Stimulated activated CD8-positive, alpha-beta memory T cell treated with anti-CD3 and anti-CD28 coated beads, Interleukin-12 subunit alpha, Interleukin-12 subunit beta, amount 100 ng/mL, for 24 hours (primary cell): Measurements from ENCODE around the gene ADAMTSL2.

ENCODE experiments used
- DNase-seq: peaks from one replicate; pipeline ENCODE4 v3.0.0-alpha.2; 2020; ENCODE audit errors: extremely low read depth

ADAMTSL2 gene

GRCh38 chr9:133517711-133518110 lies 16.8 kb upstream of the ADAMTSL2 start:
- no peak for DNase-seq

DNA sequence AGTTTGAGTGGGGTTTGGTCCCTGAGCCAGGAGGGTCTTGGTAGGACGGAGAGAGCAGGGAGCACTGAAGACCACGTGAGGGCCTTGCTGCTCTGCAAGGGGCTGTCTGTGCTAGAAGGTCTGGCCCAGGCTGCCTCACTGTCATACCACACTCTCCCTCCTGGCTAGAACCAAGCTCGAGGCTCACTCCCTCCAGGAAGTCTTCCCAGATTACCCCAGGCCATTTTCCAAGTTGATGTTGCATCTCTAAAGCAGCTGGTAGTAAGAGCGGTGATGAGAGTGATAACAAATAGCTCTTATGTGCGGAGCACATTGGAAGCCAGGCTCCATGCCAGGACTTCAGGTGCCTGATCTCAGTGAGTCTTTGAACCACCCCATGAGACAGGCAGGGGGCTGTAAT lies 16.3 kb upstream of the ADAMTSL2 start:
- no peak for DNase-seq

DNA sequence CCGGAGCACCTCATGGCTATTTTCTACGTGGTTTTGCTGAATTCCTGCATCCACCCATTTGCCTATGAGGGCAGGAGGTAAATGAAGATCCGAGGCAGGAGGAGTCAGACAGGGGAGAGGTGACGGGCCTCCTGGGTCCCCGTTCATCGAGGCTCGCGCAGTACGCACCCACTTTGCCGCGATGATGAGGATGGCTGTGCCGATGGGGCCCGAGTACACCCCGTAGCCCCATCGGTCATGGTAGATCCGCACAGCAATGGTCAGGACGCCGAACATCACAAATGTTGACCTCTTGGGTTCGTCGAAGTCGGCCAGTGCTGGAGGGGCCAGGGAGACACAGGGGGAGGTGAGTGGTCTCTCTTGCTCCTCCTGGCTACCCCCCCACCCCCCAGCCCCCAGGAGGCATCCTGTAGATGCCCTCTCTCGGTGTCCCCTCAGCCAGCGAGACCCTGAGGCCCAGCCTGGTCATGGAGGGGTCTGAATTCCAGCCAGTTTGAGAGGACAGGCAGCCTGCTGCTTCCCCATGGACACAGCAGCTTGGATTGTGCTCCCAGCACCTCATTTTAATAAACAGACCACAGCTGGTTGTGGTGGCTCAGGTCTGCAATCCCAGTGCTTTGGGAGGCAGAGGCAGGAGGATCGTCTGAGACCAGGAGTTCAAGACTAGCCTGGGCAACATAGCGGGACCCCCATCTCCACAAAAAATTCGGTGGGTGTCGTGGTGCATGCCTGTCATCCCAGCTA lies 15.6 kb upstream of the ADAMTSL2 start:
- no peak for DNase-seq

- no peak for DNase-seq
Observed at GRCh38 chr9:133519693-133520092, 14.8 kb upstream of the ADAMTSL2 start.

- DNase-seq: no peak
Observed at GRCh38 chr9:133520121-133520835, 14.2 kb upstream of the ADAMTSL2 start.

GRCh38 chr9:133521122-133522072 lies 13.1 kb upstream of the ADAMTSL2 start:
- DNase-seq: no peak

- no peak for DNase-seq
Observed at GRCh38 chr9:133522073-133522910, 12.2 kb upstream of the ADAMTSL2 start.

DNA sequence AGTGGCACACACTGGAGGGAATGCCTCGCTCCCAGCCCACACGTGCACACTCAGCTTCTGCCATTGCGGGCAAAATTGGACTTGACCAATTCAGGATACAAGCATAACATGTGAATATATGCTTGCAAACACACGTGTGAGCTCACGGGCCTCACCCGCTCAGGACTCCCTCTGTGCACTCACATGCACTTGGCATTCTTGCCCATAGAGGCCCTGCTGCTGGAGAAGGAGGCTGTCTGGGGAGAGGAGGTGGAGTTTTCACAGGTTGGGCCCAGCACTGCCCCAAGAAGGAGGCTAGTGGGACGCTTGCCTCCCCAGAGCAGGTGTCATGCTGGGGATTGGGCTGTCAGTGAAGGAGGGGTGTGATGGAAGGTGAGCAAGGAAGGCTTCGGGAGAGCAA lies 11.4 kb upstream of the ADAMTSL2 start:
- DNase-seq: no peak

- DNase-seq: no peak
Observed at GRCh38 chr9:133524146-133524545, 10.4 kb upstream of the ADAMTSL2 start.

DNA sequence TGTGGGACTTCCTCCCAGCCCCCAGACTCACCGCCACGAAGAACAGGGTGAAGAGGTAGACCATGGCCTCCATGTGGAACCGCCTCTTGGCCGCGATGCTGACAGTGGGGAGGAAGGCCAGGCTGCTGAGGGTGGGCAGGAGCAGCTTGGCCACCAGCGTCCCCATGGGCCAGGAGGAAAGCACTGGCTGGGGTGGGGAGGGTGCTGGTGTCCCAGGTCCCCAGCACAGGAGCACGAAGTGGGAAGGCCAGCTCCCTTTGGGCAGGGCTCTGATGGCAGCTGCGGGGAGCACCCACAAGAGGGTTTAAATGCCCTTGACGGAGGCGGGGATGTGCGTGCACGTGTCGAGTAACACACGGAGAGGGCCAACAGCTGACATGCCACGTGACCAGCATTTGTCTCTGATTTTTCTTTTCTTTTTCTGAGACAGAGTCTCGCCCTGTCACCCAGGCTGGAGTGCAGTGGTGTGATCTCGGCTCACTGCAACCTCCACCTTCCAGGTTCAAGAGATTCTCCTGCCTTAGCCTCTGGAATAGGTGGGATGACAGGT lies 9.8 kb upstream of the ADAMTSL2 start, which contains the start of gene MYMK:
MYMK (minus strand) TSS at position 281 of the 550 bp plus-strand sequence; CDS start at position 166, 115 bp downstream.
- DNase-seq: no peak

DNA sequence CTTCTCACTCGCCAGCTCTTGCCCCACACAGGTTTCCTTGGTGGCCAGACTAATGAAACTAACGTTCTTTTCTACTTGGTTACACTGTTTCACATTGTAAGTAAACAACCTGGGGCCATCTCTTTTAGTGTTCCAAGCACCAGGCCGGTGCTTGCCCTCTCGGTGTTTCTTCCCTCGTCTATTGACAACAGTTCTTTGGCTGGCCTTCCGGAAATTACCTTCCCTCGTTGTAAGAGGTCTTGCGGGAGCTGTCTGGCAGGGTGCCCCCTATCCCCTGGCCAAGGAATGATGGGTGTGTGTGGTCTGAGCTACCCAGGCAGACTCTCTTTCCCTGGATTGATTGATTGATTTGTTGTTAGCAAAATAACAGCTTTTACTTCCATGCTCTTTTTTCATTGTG lies 8.8 kb upstream of the ADAMTSL2 start:
- no peak for DNase-seq

DNA sequence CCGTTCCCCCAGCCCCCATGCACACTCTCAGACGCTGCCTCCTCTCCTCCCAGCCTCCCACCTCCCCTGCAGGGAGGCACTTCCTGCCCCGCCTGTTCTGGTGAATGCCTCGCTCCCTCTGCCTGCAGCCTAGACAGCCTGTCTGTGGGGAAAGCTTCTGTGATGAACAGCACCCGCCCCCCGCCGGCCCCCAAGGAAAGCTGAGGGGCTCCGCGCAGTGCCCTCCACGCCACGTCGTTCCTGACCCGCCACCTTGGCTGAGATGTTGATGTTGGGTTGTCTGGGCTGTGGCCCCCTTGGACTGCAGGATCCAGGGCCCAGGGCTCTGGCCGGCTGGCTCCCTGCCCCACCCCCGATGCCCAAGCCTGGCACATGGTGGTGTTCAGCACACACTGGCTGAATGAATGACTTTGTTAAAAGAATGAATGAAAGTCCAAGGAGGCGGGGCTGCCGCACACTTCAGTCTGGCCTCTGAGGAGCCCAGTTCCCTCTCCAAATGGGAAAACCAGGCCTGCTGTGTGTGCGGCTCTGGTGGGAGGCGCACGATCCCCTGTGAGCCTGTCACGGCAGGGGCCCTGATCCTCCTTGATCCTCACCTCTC lies 7.7 kb upstream of the ADAMTSL2 start:
- DNase-seq: no peak

GRCh38 chr9:133527444-133527920 lies 7.0 kb upstream of the ADAMTSL2 start:
- DNase-seq: no peak

DNA sequence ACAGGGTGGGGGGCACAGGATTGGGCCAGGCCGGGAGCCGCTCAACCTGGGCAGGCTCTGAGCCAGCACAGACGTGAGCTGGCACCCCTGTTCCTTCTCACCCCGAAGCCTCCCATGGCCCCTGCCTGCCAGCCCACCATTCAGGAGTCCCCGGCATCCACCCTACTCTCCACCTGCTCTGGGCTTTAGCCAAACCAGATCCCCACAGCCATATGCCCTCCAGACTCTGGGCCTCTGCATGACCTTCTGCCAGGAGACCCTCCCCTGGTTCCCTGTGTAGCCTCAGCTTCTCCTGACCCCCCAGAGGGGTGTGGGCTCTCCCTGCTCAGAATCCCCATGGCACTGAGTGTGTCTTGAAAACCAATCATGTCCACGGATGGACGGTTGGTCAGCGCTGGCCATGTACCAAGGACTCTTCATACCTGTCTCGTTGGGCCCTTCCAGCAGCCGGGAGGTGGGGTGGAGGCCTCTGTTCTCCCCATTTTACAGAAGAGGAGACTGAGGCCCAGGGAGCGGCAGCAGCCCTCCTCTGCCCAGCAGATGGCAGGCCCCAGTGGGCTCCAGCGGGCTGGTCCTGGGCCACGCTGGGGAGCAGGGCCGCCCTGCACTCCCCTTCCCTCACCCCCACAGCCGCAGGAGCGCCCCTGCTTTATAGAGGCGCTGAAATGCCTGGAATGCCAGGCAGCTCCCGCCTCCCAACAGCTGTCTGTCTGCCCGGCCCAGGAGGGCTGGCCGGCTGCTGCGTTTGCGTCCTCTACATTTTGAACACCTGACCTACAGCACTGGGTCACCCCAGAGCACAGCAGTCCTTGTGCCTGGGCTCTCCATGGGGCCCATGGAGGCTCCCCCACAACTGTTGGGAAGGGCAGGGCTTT lies 6.3 kb upstream of the ADAMTSL2 start:
- DNase-seq: no peak

GRCh38 chr9:133528876-133529241 lies 5.6 kb upstream of the ADAMTSL2 start:
- DNase-seq: no peak

GRCh38 chr9:133529457-133529856 lies 5.0 kb upstream of the ADAMTSL2 start:
- no peak for DNase-seq

GRCh38 chr9:133529874-133530273 lies 4.6 kb upstream of the ADAMTSL2 start:
- no peak for DNase-seq

GRCh38 chr9:133531293-133531692 lies 3.2 kb upstream of the ADAMTSL2 start:
- no peak for DNase-seq

GRCh38 chr9:133532937-133533668 lies 1.4 kb upstream of the ADAMTSL2 start:
- DNase-seq: peak; percentile 16
